ENCODE results near the gene GALR3. TPM values are rescaled to one million over a fixed set of nuclear protein-coding genes. Genes with fewer than 3 reads are reported as not detected.

The GALR3 gene
- total and polyA plus RNA-seq, 9 donors = 0.09 to 0.14 (median 0.10) TPM; not detected in 6

GRCh38 chr22:37870273-37870672 lies 47.1 kb downstream of the GALR3 start:
- H3K4me1 ChIP-seq (ENCODE audit: control insufficient read depth, insufficient read depth, low read length) = no peaks in the 10 kb centered on the region
- WGBS (ENCODE audit: insufficient coverage) = 80% methylated on average over 6 of the region's 7 CpGs
- no peak overlapping the region for H3K4me3 ChIP-seq (ENCODE audit: low read length)
- H3K9me3 ChIP-seq (replicated peaks; ENCODE audit: control insufficient read depth, low read depth, low read length) = no peaks in the 10 kb centered on the region
- H3K36me3 ChIP-seq (ENCODE audit: control insufficient read depth, insufficient read depth, low read length) = peaks cover 75% of the 10 kb centered on the region
- no peak overlapping the region for H3K27ac ChIP-seq (ENCODE audit: low read length)
- no peak for DNase-seq
- H3K27me3 ChIP-seq (ENCODE audit: control insufficient read depth, insufficient read depth, low read length) = no peaks in the 10 kb centered on the region

Other genes with a start within 250 kb of the GALR3 start
- 0.22 TPM for gene LGALS2, start 243.3 kb upstream of the GALR3 start, total RNA-seq
- gene LGALS2, start 243.3 kb upstream of the GALR3 start, polyA plus RNA-seq (ENCODE audit: insufficient read depth in 1 of 8, insufficient read length in 8 of 8, low replicate concordance in 1 of 8) = 1 to 10 TPM in 2 of 8 donors, under 1 TPM in 6; 0.33 to 7.7 (median 0.54) TPM
- gene GGA1, start 214.5 kb upstream of the GALR3 start, total RNA-seq = 29.5 TPM
- 10 to 100 TPM; 27.4 to 46.8 (median 37.6) TPM for gene GGA1, start 214.5 kb upstream of the GALR3 start, polyA plus RNA-seq (ENCODE audit: insufficient read depth in 1 of 8, insufficient read length in 8 of 8, low replicate concordance in 1 of 8)
- gene SH3BP1, start 183.7 kb upstream of the GALR3 start, total RNA-seq = 5.2 TPM
- gene SH3BP1, start 183.7 kb upstream of the GALR3 start, polyA plus RNA-seq (ENCODE audit: insufficient read depth in 1 of 8, insufficient read length in 8 of 8, low replicate concordance in 1 of 8) = 10 to 100 TPM in 4 of 8 donors, 1 to 10 TPM in 4; 6.7 to 13.7 (median 9.4) TPM
- 10.8 TPM for gene PDXP, start 164.7 kb upstream of the GALR3 start, total RNA-seq
- gene PDXP, start 164.7 kb upstream of the GALR3 start, polyA plus RNA-seq (ENCODE audit: insufficient read depth in 1 of 8, insufficient read length in 8 of 8, low replicate concordance in 1 of 8) = 10 to 100 TPM; 12.5 to 17.8 (median 15.4) TPM
- gene LGALS1, start 147.7 kb upstream of the GALR3 start, total RNA-seq = 2,864 TPM
- gene LGALS1, start 147.7 kb upstream of the GALR3 start, polyA plus RNA-seq (ENCODE audit: insufficient read depth in 1 of 8, insufficient read length in 8 of 8, low replicate concordance in 1 of 8) = 1,000 to 10,000 TPM; 1,526 to 2,219 (median 2,039) TPM
- gene NOL12, start 137.0 kb upstream of the GALR3 start, total RNA-seq = 16.2 TPM
- gene NOL12, start 137.0 kb upstream of the GALR3 start, polyA plus RNA-seq (ENCODE audit: insufficient read depth in 1 of 8, insufficient read length in 8 of 8, low replicate concordance in 1 of 8) = 10 to 100 TPM; 15.8 to 18.5 (median 17.8) TPM
- 36.4 TPM for gene TRIOBP, start 126.3 kb upstream of the GALR3 start, total RNA-seq
- gene TRIOBP, start 126.3 kb upstream of the GALR3 start, polyA plus RNA-seq (ENCODE audit: insufficient read depth in 1 of 8, insufficient read length in 8 of 8, low replicate concordance in 1 of 8) = 10 to 100 TPM; 39.5 to 61.5 (median 53.4) TPM
- 7.4 TPM for gene GCAT, start 15.4 kb upstream of the GALR3 start, total RNA-seq
- 1 to 10 TPM; 4.4 to 8.3 (median 6.5) TPM for gene GCAT, start 15.4 kb upstream of the GALR3 start, polyA plus RNA-seq (ENCODE audit: insufficient read depth in 1 of 8, insufficient read length in 8 of 8, low replicate concordance in 1 of 8)
- gene ANKRD54, start 21.0 kb downstream of the GALR3 start, total RNA-seq = 9.8 TPM
- 10 to 100 TPM; 10.0 to 15.4 (median 11.7) TPM for gene ANKRD54, start 21.0 kb downstream of the GALR3 start, polyA plus RNA-seq (ENCODE audit: insufficient read depth in 1 of 8, insufficient read length in 8 of 8, low replicate concordance in 1 of 8)
- gene EIF3L, start 26.0 kb downstream of the GALR3 start, total RNA-seq = 1,312 TPM
- 1,000 to 10,000 TPM; 1,056 to 1,352 (median 1,211) TPM for gene EIF3L, start 26.0 kb downstream of the GALR3 start, polyA plus RNA-seq (ENCODE audit: insufficient read depth in 1 of 8, insufficient read length in 8 of 8, low replicate concordance in 1 of 8)
- gene MICALL1, start 82.9 kb downstream of the GALR3 start, total RNA-seq = 21.7 TPM
- gene MICALL1, start 82.9 kb downstream of the GALR3 start, polyA plus RNA-seq (ENCODE audit: insufficient read depth in 1 of 8, insufficient read length in 8 of 8, low replicate concordance in 1 of 8) = 10 to 100 TPM; 35.8 to 73.8 (median 51.1) TPM
- gene C22orf23, start 130.2 kb downstream of the GALR3 start, total RNA-seq = 0.18 TPM
- 10 to 100 TPM in 4 of 8 donors, 1 to 10 TPM in 4; 7.7 to 15.2 (median 10.0) TPM for gene C22orf23, start 130.2 kb downstream of the GALR3 start, polyA plus RNA-seq (ENCODE audit: insufficient read depth in 1 of 8, insufficient read length in 8 of 8, low replicate concordance in 1 of 8)
- 58.1 TPM for gene POLR2F, start 130.3 kb downstream of the GALR3 start, total RNA-seq
- 10 to 100 TPM; 45.3 to 55.1 (median 50.3) TPM for gene POLR2F, start 130.3 kb downstream of the GALR3 start, polyA plus RNA-seq (ENCODE audit: insufficient read depth in 1 of 8, insufficient read length in 8 of 8, low replicate concordance in 1 of 8)
- gene SOX10, start 161.2 kb downstream of the GALR3 start, total RNA-seq = 2.2 TPM
- 10 to 100 TPM in 2 of 8 donors, 1 to 10 TPM in 6; 4.4 to 19.8 (median 8.1) TPM for gene SOX10, start 161.2 kb downstream of the GALR3 start, polyA plus RNA-seq (ENCODE audit: insufficient read depth in 1 of 8, insufficient read length in 8 of 8, low replicate concordance in 1 of 8)
- 11.9 TPM for gene PICK1, start 234.0 kb downstream of the GALR3 start, total RNA-seq
- gene PICK1, start 234.0 kb downstream of the GALR3 start, polyA plus RNA-seq (ENCODE audit: insufficient read depth in 1 of 8, insufficient read length in 8 of 8, low replicate concordance in 1 of 8) = 10 to 100 TPM in 7 of 8 donors, 1 to 10 TPM in 1; 8.8 to 13.1 (median 10.4) TPM

Measured in muscle of leg (tissue), 11 donors.